ENCODE measurements around the gene EFCAB6.

Gene EFCAB6

DNA sequence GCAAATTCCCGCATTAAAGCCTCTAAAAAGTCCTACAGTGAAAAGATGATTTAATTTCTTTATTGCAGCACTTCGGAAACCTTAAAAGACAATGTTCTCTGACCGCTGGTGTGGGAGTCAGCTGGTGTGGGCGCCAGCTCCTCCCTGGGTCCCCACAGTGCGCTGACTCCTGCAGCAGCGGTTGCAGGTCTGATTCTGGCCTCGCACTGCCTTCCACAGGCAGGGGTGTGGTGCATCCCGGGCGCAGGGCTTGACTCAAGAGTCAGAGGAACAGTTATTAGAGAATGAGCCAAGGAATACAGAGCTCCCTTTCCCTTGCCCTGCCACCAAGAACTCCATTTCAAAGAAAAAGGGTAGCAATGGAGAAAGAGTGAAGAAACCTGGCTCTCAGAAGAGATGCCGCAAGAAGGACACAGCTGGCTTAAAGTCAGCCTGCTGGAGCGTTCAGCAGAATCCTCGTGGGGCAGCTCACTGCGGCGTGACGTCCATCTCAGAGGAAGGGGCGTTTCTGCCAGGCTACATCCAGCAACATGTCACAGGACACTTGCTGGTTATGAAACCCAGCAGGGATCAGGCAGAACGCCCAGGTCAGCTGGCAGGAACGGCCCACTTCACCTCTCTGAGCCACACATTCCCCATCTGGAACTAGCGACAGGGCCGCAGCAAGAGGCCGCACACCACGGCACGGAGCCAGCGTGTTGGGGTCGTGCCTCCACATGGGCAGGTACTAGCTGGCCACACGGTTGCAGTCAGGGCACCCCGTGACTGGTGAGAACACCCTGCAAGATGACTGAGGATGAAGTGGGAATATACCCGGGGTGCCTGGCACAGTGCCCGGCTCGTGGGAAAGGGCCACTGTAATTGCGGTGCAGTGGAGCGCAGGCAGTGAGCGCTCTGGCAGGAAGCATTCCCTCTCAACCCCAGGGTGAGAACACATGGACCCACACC, 18.1 kb upstream of the EFCAB6 start:
- Histone ChIP-seq H3K9me3 (ENCODE audit: control insufficient read depth in 1 of 2, low read length in 2 of 2) (no peaks in the 10 kb centered on the region), H3K4me1 (ENCODE audit: control insufficient read depth in 1 of 2, insufficient read depth in 2 of 2, low read length in 2 of 2) (no peaks in the 10 kb centered on the region), H3K27ac (ENCODE audit: low read depth, low read length) (no peak overlapping the region), H3K4me3 (ENCODE audit: low read depth in 1 of 2, low read length in 2 of 2) (no peak overlapping the region), H3K9ac (ENCODE audit: low read depth in 1 of 2, low read length in 2 of 2) (no peak overlapping the region), H3K36me3 (ENCODE audit: control insufficient read depth in 1 of 2, insufficient read depth in 2 of 2, low read length in 2 of 2) (peaks cover 0 to 27% of the 10 kb centered on the region in 2 donors), H3K27me3 (ENCODE audit: control insufficient read depth in 1 of 2, insufficient read depth in 2 of 2, low read length in 2 of 2) (no peaks in the 10 kb centered on the region)

DNA sequence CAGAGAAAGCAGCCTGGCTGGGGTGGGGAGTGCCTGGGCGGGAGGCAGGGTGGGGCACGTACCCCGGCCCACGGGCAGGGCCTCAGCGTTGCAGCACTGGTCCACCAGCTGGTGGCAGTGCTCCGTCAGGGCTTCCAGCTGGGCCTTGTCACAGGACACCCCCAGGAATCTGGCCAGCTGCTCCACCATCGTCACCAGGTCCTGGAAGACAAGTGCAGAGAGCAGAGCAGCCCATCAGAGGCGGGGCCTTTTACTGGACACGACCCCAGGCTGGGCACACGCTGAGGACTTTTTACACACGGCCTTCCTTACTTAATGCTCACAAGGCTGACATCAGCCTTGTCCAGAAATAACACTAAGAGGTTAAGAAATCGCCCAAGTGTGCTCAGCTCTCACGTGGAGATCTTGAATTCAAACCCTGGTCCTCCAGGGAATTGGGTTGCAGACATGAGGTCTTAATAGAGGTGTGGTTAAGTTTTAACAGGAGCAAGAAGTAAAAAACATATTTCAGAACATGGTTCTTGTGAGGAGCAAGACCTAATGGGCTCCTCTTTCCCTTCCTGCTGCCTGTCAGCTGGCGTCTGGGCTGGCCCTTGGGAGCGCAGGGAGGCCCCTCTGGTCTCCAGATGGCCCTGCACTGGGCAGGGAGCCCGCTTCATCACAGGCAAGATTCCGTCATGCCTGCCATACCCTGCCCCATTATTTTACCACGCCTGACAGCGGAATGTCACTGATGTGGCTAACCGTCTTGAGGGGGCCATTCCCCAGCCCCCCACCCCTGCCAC, 17.1 kb upstream of the EFCAB6 start:
- Histone ChIP-seq H3K27ac (ENCODE audit: low read depth, low read length) (no peak overlapping the region), H3K9ac (ENCODE audit: low read depth in 1 of 2, low read length in 2 of 2) (no peak overlapping the region), H3K4me1 (ENCODE audit: control insufficient read depth in 1 of 2, insufficient read depth in 2 of 2, low read length in 2 of 2) (peaks cover 0 to 1% of the 10 kb centered on the region in 2 donors), H3K36me3 (ENCODE audit: control insufficient read depth in 1 of 2, insufficient read depth in 2 of 2, low read length in 2 of 2) (peaks cover 0 to 27% of the 10 kb centered on the region in 2 donors), H3K27me3 (ENCODE audit: control insufficient read depth in 1 of 2, insufficient read depth in 2 of 2, low read length in 2 of 2) (no peaks in the 10 kb centered on the region), H3K9me3 (ENCODE audit: control insufficient read depth in 1 of 2, low read length in 2 of 2) (no peaks in the 10 kb centered on the region), H3K4me3 (ENCODE audit: low read depth in 1 of 2, low read length in 2 of 2) (no peak overlapping the region)

DNA sequence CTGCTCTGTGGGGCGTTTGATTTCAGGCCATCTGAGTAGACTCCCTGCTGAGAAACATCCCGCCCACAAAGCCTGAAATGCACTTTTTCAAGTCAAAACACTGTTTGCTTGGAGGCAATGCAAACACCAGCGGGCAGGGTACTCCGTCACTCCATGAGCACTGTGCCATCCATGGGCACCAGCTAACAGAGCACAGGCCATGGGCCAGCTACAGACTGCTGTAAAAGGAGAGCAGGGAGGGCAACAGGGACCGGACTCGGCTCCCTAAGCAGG, 16.6 kb upstream of the EFCAB6 start:
- H3K4me3 ChIP-seq (ENCODE audit: low read depth in 1 of 2, low read length in 2 of 2), result no peak overlapping the region
- no peaks in the 10 kb centered on the region for H3K27me3 ChIP-seq (ENCODE audit: control insufficient read depth in 1 of 2, insufficient read depth in 2 of 2, low read length in 2 of 2)
- H3K4me1 ChIP-seq (ENCODE audit: control insufficient read depth in 1 of 2, insufficient read depth in 2 of 2, low read length in 2 of 2), result peaks cover 0 to 6% of the 10 kb centered on the region in 2 donors
- no peak overlapping the region for H3K9ac ChIP-seq (ENCODE audit: low read depth in 1 of 2, low read length in 2 of 2)
- H3K27ac ChIP-seq (ENCODE audit: low read depth, low read length), result no peak overlapping the region
- H3K9me3 ChIP-seq (ENCODE audit: control insufficient read depth in 1 of 2, low read length in 2 of 2), result no peaks in the 10 kb centered on the region
- H3K36me3 ChIP-seq (ENCODE audit: control insufficient read depth in 1 of 2, insufficient read depth in 2 of 2, low read length in 2 of 2), result peaks cover 0 to 27% of the 10 kb centered on the region in 2 donors

GRCh38 chr22:43827926-43828724, 16.0 kb upstream of the EFCAB6 start:
- Histone ChIP-seq H3K9ac (ENCODE audit: low read depth in 1 of 2, low read length in 2 of 2) (no peak overlapping the region), H3K9me3 (ENCODE audit: control insufficient read depth in 1 of 2, low read length in 2 of 2) (no peaks in the 10 kb centered on the region), H3K27me3 (ENCODE audit: control insufficient read depth in 1 of 2, insufficient read depth in 2 of 2, low read length in 2 of 2) (peaks cover 0 to under 1% of the 10 kb centered on the region in 2 donors), H3K4me1 (ENCODE audit: control insufficient read depth in 1 of 2, insufficient read depth in 2 of 2, low read length in 2 of 2) (peaks cover 0 to 10% of the 10 kb centered on the region in 2 donors), H3K27ac (ENCODE audit: low read depth, low read length) (no peak overlapping the region), H3K4me3 (ENCODE audit: low read depth in 1 of 2, low read length in 2 of 2) (no peak overlapping the region), H3K36me3 (ENCODE audit: control insufficient read depth in 1 of 2, insufficient read depth in 2 of 2, low read length in 2 of 2) (peaks cover 0 to 27% of the 10 kb centered on the region in 2 donors)

DNA sequence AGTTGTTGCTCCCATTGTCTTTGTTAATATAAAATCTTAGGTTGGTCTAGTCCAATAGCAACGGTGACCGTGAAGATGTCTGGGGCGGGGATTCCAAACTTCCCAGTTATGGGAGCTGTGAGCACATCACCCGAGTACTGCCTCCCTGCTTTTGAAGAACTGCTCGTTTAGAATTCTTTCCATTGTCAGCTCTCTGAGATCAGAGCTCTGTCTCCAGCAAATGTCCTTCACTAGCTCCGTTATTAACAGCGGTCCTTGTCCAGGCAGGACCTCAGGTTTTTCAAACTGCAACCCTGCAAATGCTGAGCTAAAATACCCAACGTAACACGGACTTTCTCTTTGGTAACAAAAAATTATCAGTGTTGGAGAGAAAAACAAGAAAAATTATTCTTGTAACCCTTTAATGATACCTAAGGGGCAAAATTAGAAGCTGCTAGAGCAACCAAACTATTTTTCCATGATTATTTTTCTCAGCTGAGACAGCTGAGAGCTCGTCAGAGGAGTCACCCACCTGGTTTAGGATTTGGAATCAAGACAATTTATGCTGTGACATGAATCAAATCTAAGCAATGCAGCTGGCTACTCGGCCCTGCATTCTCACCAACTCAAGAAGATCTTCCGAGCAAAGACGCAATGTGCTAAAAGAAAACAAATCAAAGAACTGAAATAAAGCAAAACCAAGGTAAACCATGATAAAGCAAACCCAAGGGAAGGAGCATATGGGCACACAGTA, 15.1 kb upstream of the EFCAB6 start:
- H3K9me3 ChIP-seq (ENCODE audit: control insufficient read depth in 1 of 2, low read length in 2 of 2), result no peaks in the 10 kb centered on the region
- no peak overlapping the region for H3K9ac ChIP-seq (ENCODE audit: low read depth in 1 of 2, low read length in 2 of 2)
- peaks cover 0 to 5% of the 10 kb centered on the region in 2 donors for H3K27me3 ChIP-seq (ENCODE audit: control insufficient read depth in 1 of 2, insufficient read depth in 2 of 2, low read length in 2 of 2)
- no peak overlapping the region for H3K4me3 ChIP-seq (ENCODE audit: low read depth in 1 of 2, low read length in 2 of 2)
- H3K27ac ChIP-seq (ENCODE audit: low read depth, low read length), result no peak overlapping the region
- peaks cover 0 to 10% of the 10 kb centered on the region in 2 donors for H3K4me1 ChIP-seq (ENCODE audit: control insufficient read depth in 1 of 2, insufficient read depth in 2 of 2, low read length in 2 of 2)
- peaks cover 0 to 27% of the 10 kb centered on the region in 2 donors for H3K36me3 ChIP-seq (ENCODE audit: control insufficient read depth in 1 of 2, insufficient read depth in 2 of 2, low read length in 2 of 2)

GRCh38 chr22:43826142-43827002, 14.3 kb upstream of the EFCAB6 start:
- Histone ChIP-seq H3K9me3 (ENCODE audit: control insufficient read depth in 1 of 2, low read length in 2 of 2) (no peaks in the 10 kb centered on the region), H3K27ac (ENCODE audit: low read depth, low read length) (no peak overlapping the region), H3K4me1 (ENCODE audit: control insufficient read depth in 1 of 2, insufficient read depth in 2 of 2, low read length in 2 of 2) (peaks cover 0 to 10% of the 10 kb centered on the region in 2 donors), H3K4me3 (ENCODE audit: low read depth in 1 of 2, low read length in 2 of 2) (no peak overlapping the region), H3K9ac (ENCODE audit: low read depth in 1 of 2, low read length in 2 of 2) (no peak overlapping the region), H3K27me3 (ENCODE audit: control insufficient read depth in 1 of 2, insufficient read depth in 2 of 2, low read length in 2 of 2) (peaks cover 0 to 8% of the 10 kb centered on the region in 2 donors), H3K36me3 (ENCODE audit: control insufficient read depth in 1 of 2, insufficient read depth in 2 of 2, low read length in 2 of 2) (peaks cover 0 to 22% of the 10 kb centered on the region in 2 donors)

GRCh38 chr22:43825651-43826050, 13.5 kb upstream of the EFCAB6 start:
- peaks cover 0 to 8% of the 10 kb centered on the region in 2 donors for H3K27me3 ChIP-seq (ENCODE audit: control insufficient read depth in 1 of 2, insufficient read depth in 2 of 2, low read length in 2 of 2)
- no peak overlapping the region for H3K4me3 ChIP-seq (ENCODE audit: low read depth in 1 of 2, low read length in 2 of 2)
- no peaks in the 10 kb centered on the region for H3K9me3 ChIP-seq (ENCODE audit: control insufficient read depth in 1 of 2, low read length in 2 of 2)
- H3K27ac ChIP-seq (ENCODE audit: low read depth, low read length), result no peak overlapping the region
- peaks cover 0 to 21% of the 10 kb centered on the region in 2 donors for H3K36me3 ChIP-seq (ENCODE audit: control insufficient read depth in 1 of 2, insufficient read depth in 2 of 2, low read length in 2 of 2)
- no peak overlapping the region for H3K9ac ChIP-seq (ENCODE audit: low read depth in 1 of 2, low read length in 2 of 2)
- peaks cover under 1 to 10% of the 10 kb centered on the region in 2 donors for H3K4me1 ChIP-seq (ENCODE audit: control insufficient read depth in 1 of 2, insufficient read depth in 2 of 2, low read length in 2 of 2)

- no peaks in the 10 kb centered on the region for H3K9me3 ChIP-seq (ENCODE audit: control insufficient read depth in 1 of 2, low read length in 2 of 2)
- H3K27ac ChIP-seq (ENCODE audit: low read depth, low read length), result no peak overlapping the region
- peaks cover 3 to 10% of the 10 kb centered on the region in 2 donors for H3K4me1 ChIP-seq (ENCODE audit: control insufficient read depth in 1 of 2, insufficient read depth in 2 of 2, low read length in 2 of 2)
- no peak overlapping the region for H3K4me3 ChIP-seq (ENCODE audit: low read depth in 1 of 2, low read length in 2 of 2)
- peaks cover 0 to 15% of the 10 kb centered on the region in 2 donors for H3K36me3 ChIP-seq (ENCODE audit: control insufficient read depth in 1 of 2, insufficient read depth in 2 of 2, low read length in 2 of 2)
- H3K27me3 ChIP-seq (ENCODE audit: control insufficient read depth in 1 of 2, insufficient read depth in 2 of 2, low read length in 2 of 2), result peaks cover 0 to 8% of the 10 kb centered on the region in 2 donors
- H3K9ac ChIP-seq (ENCODE audit: low read depth in 1 of 2, low read length in 2 of 2), result no peak overlapping the region
Observed at GRCh38 chr22:43824724-43825420, 12.8 kb upstream of the EFCAB6 start.
